Peyer's patch (tissue), 4 donors: Measurements from ENCODE around the gene SLC6A18. TPM values are rescaled to one million over a fixed set of nuclear protein-coding genes. Genes with fewer than 3 reads are reported as not detected.

Source experiments
- DNase-seq, 3 donors: peaks; one replicate each; pipeline ENCODE4 v3.0.0-alpha.2; 2017 to 2019
- H3K27ac ChIP-seq, 4 donors: fragments of 200-600 bp; sonication (generic); one replicate each; pipeline ENCODE4 v1.5.1; 2016 to 2019
- H3K27me3 ChIP-seq, 2 donors: fragments of 200-600 bp; sonication (generic); one replicate each; pipeline ENCODE4 v1.5.1; 2019
- H3K36me3 ChIP-seq, 3 donors: fragments of 200-600 bp; sonication (generic); one replicate each; pipeline ENCODE4 v1.5.1; 2016 to 2019
- H3K4me1 ChIP-seq, 4 donors: fragments of 200-600 bp; sonication (generic); one replicate each; pipeline ENCODE4 v1.5.1; 2016 to 2019
- H3K4me3 ChIP-seq, 4 donors: fragments of 200-600 bp; sonication (generic); 1 replicate in 3 of 4; 2 replicates in 1 of 4; pipeline ENCODE4 v1.5.1; 2016 to 2019; ENCODE audit warnings: mild to moderate bottlenecking in 1 of 4
- H3K9me3 ChIP-seq, 4 donors: fragments of 200-600 bp; sonication (generic); one replicate each; pipeline ENCODE4 v1.5.1; 2016 to 2019; ENCODE audit warnings: mild to moderate bottlenecking in 1 of 4
- POLR2A ChIP-seq, 2 donors: fragments of 450-650 bp; IDR thresholded peaks; one replicate each; pipeline ENCODE4 v1.5.1; 2017; ENCODE audit warnings: antibody characterized with exemption in 2 of 2, mild to moderate bottlenecking in 2 of 2, moderate library complexity in 2 of 2
- total RNA-seq, 4 donors: library from RNA; depleted of rRNA; stranded (reverse); fragments of >200 nt; gene quantifications; one replicate each; pipeline ENCODE4 v1.1.0, GENCODE V29; 2016
- TF ChIP-seq, protein P1 (sequence below), 6 experiments: fragments of 450-650 bp in 4 of 6; fragments of 200-600 bp in 2 of 6; sonication (generic) in 1 of 6; IDR thresholded peaks; one replicate each; pipeline ENCODE4 v1.5.1; 2017 to 2019; ENCODE audit warnings: antibody characterized with exemption in 6 of 6, mild to moderate bottlenecking in 3 of 6, moderate library complexity in 1 of 6

Gene SLC6A18
- total RNA-seq, 4 donors from 2014 or later: 0.53 to 0.95 TPM; not detected in 2

DNA sequence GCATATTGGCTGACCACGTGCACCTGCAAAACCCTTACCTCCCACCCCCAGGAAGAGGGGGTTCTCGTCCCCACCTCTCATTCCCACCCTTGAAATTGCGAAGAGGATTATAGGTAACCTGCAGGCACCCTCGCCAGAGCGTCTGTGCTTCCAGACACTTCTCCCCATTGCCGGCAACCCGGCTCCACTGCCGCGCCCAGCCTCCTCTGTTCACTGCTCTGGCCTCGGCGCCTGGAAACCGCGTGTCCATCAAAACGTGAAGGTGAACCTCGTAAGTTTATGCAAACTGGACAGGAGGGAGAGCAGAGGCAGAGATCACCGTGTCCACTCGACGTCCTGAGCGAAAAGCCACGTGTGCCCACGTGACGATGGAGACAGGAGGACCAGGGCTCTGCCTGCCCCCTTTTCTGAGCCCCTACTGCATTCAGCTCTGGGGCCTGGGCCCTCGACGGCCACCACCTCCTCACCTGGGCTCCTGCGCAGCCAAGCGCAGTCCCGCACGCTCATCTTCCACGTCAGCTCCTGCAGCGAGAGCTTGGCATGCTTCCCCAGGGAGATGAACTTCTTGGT lies 67.8 kb downstream of the SLC6A18 start:
- Histone ChIP-seq H3K27me3 (peaks cover 0 to 6% of the 10 kb centered on the region in 2 donors), H3K4me1 (peaks cover 0 to 15% (median 9%) of the 10 kb centered on the region in 4 donors), H3K4me3 (no peak overlapping the region), H3K9me3 (no peaks in the 10 kb centered on the region), H3K27ac (no peak overlapping the region), H3K36me3 (no peaks in the 10 kb centered on the region)
- DNase-seq: peak in 1 of 3 donors; percentile 29
- no peak for TF ChIP-seq POLR2A (IDR thresholded peaks at IDR 0.05)
- TF ChIP-seq, protein P1, sequence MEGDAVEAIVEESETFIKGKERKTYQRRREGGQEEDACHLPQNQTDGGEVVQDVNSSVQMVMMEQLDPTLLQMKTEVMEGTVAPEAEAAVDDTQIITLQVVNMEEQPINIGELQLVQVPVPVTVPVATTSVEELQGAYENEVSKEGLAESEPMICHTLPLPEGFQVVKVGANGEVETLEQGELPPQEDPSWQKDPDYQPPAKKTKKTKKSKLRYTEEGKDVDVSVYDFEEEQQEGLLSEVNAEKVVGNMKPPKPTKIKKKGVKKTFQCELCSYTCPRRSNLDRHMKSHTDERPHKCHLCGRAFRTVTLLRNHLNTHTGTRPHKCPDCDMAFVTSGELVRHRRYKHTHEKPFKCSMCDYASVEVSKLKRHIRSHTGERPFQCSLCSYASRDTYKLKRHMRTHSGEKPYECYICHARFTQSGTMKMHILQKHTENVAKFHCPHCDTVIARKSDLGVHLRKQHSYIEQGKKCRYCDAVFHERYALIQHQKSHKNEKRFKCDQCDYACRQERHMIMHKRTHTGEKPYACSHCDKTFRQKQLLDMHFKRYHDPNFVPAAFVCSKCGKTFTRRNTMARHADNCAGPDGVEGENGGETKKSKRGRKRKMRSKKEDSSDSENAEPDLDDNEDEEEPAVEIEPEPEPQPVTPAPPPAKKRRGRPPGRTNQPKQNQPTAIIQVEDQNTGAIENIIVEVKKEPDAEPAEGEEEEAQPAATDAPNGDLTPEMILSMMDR (IDR thresholded peaks at IDR 0.05): no peak

DNA sequence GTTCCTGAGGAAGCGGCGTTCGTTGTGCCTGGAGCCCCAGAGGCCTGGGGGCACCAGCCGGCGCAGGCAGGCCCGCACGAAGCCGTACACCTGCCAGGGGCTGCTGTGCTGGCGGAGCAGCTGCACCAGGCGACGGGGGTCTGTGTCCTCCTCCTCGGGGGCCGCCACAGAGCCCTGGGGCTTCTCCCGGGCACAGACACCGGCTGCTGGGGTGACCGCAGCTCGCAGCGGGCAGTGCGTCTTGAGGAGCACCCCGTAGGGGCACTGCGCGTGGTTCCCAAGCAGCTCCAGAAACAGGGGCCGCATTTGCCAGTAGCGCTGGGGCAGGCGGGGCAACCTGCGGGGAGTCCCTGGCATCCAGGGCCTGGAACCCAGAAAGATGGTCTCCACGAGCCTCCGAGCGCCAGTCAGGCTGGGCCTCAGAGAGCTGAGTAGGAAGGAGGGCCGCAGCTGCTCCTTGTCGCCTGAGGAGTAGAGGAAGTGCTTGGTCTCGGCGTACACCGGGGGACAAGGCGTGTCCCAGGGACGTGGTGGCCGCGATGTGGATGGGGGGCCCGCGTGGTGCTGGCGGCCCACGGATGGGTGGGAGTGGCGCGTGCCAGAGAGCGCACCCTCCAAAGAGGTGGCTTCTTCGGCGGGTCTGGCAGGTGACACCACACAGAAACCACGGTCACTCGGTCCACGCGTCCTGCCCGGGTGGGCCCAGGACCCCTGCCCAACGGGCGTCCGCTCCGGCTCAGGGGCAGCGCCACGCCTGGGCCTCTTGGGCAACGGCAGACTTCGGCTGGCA lies 68.4 kb downstream of the SLC6A18 start:
- no peaks in the 10 kb centered on the region for H3K36me3 ChIP-seq
- peaks cover 0 to 6% of the 10 kb centered on the region in 2 donors for H3K27me3 ChIP-seq
- DNase-seq: peak in 1 of 3 donors; percentile 34
- peaks cover 0 to 15% (median 9%) of the 10 kb centered on the region in 4 donors for H3K4me1 ChIP-seq
- no peaks in the 10 kb centered on the region for H3K9me3 ChIP-seq
- H3K4me3 ChIP-seq: no peak overlapping the region
- TF ChIP-seq POLR2A (IDR thresholded peaks at IDR 0.05): no peak
- TF ChIP-seq, protein P1 (IDR thresholded peaks at IDR 0.05): no peak
- H3K27ac ChIP-seq: no peak overlapping the region

DNA sequence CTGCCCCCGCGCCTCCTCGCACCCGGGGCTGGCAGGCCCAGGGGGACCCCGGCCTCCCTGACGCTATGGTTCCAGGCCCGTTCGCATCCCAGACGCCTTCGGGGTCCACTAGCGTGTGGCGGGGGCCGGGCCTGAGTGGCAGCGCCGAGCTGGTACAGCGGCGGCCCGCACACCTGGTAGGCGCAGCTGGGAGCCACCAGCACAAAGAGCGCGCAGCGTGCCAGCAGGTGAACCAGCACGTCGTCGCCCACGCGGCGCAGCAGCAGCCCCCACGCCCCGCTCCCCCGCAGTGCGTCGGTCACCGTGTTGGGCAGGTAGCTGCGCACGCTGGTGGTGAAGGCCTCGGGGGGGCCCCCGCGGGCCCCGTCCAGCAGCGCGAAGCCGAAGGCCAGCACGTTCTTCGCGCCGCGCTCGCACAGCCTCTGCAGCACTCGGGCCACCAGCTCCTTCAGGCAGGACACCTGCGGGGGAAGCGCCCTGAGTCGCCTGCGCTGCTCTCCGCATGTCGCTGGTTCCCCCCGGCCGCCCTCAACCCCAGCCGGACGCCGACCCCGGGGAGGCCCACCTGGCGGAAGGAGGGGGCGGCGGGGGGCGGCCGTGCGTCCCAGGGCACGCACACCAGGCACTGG lies 69.1 kb downstream of the SLC6A18 start:
- Histone ChIP-seq H3K9me3 (no peaks in the 10 kb centered on the region), H3K27ac (no peak overlapping the region), H3K4me1 (peaks cover 0 to 15% (median 9%) of the 10 kb centered on the region in 4 donors), H3K4me3 (peak overlapping the region in 2 of 4 donors; percentile 30 to 40), H3K27me3 (peaks cover 0 to 6% of the 10 kb centered on the region in 2 donors), H3K36me3 (no peaks in the 10 kb centered on the region)
- no peak for TF ChIP-seq POLR2A (IDR thresholded peaks at IDR 0.05)
- TF ChIP-seq, protein P1 (IDR thresholded peaks at IDR 0.05): no peak
- DNase-seq: peak in 1 of 3 donors; percentile 46

DNA sequence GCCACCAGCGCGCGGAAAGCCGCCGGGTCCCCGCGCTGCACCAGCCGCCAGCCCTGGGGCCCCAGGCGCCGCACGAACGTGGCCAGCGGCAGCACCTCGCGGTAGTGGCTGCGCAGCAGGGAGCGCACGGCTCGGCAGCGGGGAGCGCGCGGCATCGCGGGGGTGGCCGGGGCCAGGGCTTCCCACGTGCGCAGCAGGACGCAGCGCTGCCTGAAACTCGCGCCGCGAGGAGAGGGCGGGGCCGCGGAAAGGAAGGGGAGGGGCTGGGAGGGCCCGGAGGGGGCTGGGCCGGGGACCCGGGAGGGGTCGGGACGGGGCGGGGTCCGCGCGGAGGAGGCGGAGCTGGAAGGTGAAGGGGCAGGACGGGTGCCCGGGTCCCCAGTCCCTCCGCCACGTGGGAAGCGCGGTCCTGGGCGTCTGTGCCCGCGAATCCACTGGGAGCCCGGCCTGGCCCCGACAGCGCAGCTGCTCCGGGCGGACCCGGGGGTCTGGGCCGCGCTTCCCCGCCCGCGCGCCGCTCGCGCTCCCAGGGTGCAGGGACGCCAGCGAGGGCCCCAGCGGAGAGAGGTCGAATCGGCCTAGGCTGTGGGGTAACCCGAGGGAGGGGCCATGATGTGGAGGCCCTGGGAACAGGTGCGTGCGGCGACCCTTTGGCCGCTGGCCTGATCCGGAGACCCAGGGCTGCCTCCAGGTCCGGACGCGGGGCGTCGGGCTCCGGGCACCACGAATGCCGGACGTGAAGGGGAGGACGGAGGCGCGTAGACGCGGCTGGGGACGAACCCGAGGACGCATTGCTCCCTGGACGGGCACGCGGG lies 69.9 kb downstream of the SLC6A18 start, which contains the start of gene TERT:
TSS of gene TERT (minus strand) at position 234 of the 815 bp plus-strand sequence. CDS start at position 155, 79 bp downstream.
- Histone ChIP-seq H3K9me3 (no peaks in the 10 kb centered on the region), H3K36me3 (no peaks in the 10 kb centered on the region), H3K27me3 (peaks cover 0 to 6% of the 10 kb centered on the region in 2 donors), H3K27ac (no peak within 1 kb of the TSS), H3K4me1 (peaks cover 0 to 15% (median 9%) of the 10 kb centered on the region in 4 donors), H3K4me3 (peak within 1 kb of the TSS in 2 of 4 donors; percentile 30 to 40)
- peak; percentile 49 to 69 (median 66) for DNase-seq
- TF ChIP-seq, protein P1 (IDR thresholded peaks at IDR 0.05): no peak
- no peak for TF ChIP-seq POLR2A (IDR thresholded peaks at IDR 0.05)

DNA sequence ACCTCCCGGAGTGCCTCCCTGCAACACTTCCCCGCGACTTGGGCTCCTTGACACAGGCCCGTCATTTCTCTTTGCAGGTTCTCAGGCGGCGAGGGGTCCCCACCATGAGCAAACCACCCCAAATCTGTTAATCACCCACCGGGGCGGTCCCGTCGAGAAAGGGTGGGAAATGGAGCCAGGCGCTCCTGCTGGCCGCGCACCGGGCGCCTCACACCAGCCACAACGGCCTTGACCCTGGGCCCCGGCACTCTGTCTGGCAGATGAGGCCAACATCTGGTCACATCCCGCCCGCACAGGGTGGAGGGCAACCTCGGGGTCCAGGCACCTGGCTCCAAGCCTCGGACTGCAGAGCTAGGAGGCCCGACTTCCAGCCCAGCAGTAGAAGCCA lies 70.5 kb downstream of the SLC6A18 start:
- Histone ChIP-seq H3K27ac (no peak overlapping the region), H3K27me3 (peaks cover 0 to 6% of the 10 kb centered on the region in 2 donors), H3K9me3 (no peaks in the 10 kb centered on the region), H3K4me1 (peaks cover 0 to 15% (median 9%) of the 10 kb centered on the region in 4 donors), H3K36me3 (no peaks in the 10 kb centered on the region), H3K4me3 (peak overlapping the region in 1 of 4 donors; percentile 40)
- DNase-seq: peak in 2 of 3 donors; percentile 39
- TF ChIP-seq POLR2A (IDR thresholded peaks at IDR 0.05): no peak
- TF ChIP-seq, protein P1 (IDR thresholded peaks at IDR 0.05): no peak
